Cardiac septum (tissue), 1 donor: ENCODE data around the gene CDC42BPG. TPM values are rescaled to one million over a fixed set of nuclear protein-coding genes. Genes with fewer than 3 reads are reported as not detected.

ENCODE experiments used
- DNase-seq: peaks from one replicate; pipeline ENCODE4 v3.0.0-alpha.2; 2020; ENCODE audit warnings: low spot score
- intact Hi-C: fragments of 100-400 bp; cut with DNase I; formaldehyde crosslinking; loops from one replicate; pipeline ENCODE4 v1.14.0; 2022
- total RNA-seq: library from RNA; stranded (reverse); fragmentation: NEBNext Ultra II Directional; extraction: Animal tissue kit (Norgen Biotek cat#: 25700); gene quantifications from one replicate; pipeline ENCODE4 v1.2.1, GENCODE V29; 2021
- donor health status: DM: no; HTN: no; CAD: no.

Gene CDC42BPG
- total RNA-seq, 1 donor from 2014 or later = 1.2 TPM

GRCh38 chr11:64800303-64801157 is 43.9 kb downstream of the CDC42BPG start:
- intact Hi-C loops = no loop called here
- DNase-seq = no peak

GRCh38 chr11:64799623-64800302 is 44.7 kb downstream of the CDC42BPG start:
- intact Hi-C loops = no loop called here
- no peak for DNase-seq

- intact Hi-C loops = no loop called here
- DNase-seq = no peak
These were observed 45.2 kb downstream of the CDC42BPG start for GRCh38 chr11:64799256-64799622.

- intact Hi-C loops = no loop called here
- DNase-seq = no peak
These were observed 47.5 kb downstream of the CDC42BPG start for GRCh38 chr11:64796757-64797541.

GRCh38 chr11:64796047-64796756 is 48.3 kb downstream of the CDC42BPG start:
- intact Hi-C loops = no loop called here
- no peak for DNase-seq

GRCh38 chr11:64794526-64794925 is 49.9 kb downstream of the CDC42BPG start:
- DNase-seq = peak; percentile 15
- intact Hi-C loops = no loop called here

- DNase-seq = peak; percentile 72
- intact Hi-C loops = no loop called here
These were observed 50.9 kb downstream of the CDC42BPG start for GRCh38 chr11:64793271-64794160.

GRCh38 chr11:64792482-64792881 is 52.0 kb downstream of the CDC42BPG start:
- intact Hi-C loops = no loop called here
- DNase-seq = peak; percentile 41

- peak; percentile 67 for DNase-seq
- intact Hi-C loops = no loop called here
These were observed 52.6 kb downstream of the CDC42BPG start for GRCh38 chr11:64791781-64792291.

- intact Hi-C loops = no loop called here
- DNase-seq = peak; percentile 47
These were observed 54.0 kb downstream of the CDC42BPG start for GRCh38 chr11:64790205-64791095.

GRCh38 chr11:64789331-64790204 is 54.9 kb downstream of the CDC42BPG start:
- peak; percentile 68 for DNase-seq

GRCh38 chr11:64788321-64789215 is 55.9 kb downstream of the CDC42BPG start:
- peak; percentile 44 for DNase-seq
- intact Hi-C loops = no loop called here

More at GRCh38 chr11:64789331-64790204, 54.9 kb downstream of the CDC42BPG start:
- intact Hi-C loops = no loop called here

- intact Hi-C loops = no loop called here
- DNase-seq = peak; percentile 79
These were observed 56.7 kb downstream of the CDC42BPG start for GRCh38 chr11:64787526-64788320.

GRCh38 chr11:64786308-64786707 is 58.1 kb downstream of the CDC42BPG start:
- intact Hi-C loops = no loop called here

More at GRCh38 chr11:64786308-64786707, 58.1 kb downstream of the CDC42BPG start:
- peak; percentile 64 for DNase-seq
